Frontal cortex (tissue), 4 donors: ENCODE results near the gene MAMDC4. TPM values are rescaled to one million over a fixed set of nuclear protein-coding genes. Genes with fewer than 3 reads are reported as not detected.
"Not testable (repeated sequence)": the region's sequence is repeated elsewhere in the genome, so short reads cannot be mapped to it uniquely, and the experiment has no call there.

ENCODE experiments used
- DNase-seq, 2 donors: peaks; one replicate each; pipeline ENCODE4 v3.0.0; 2012; ENCODE audit warnings: low spot score in 2 of 2
- FAIRE-seq: peaks from 2 replicates; lab custom pipeline; 2012; peaks lifted over from hg19 to GRCh38; lab: Jason Lieb, UNC
- total RNA-seq: library from RNA; depleted of rRNA; stranded (reverse); fragments of >200 nt; gene quantifications from one replicate; pipeline ENCODE4 v1.2.3, GENCODE V29; 2014
- donor health status: control.
- donor health status: control.
- donor health status: control.

MAMDC4 gene
- total RNA-seq, 1 donor from 2014 or later, result 4.1 TPM

- no peak for FAIRE-seq
- DNase-seq, result no peak
Measured at GRCh38 chr9:136824496-136825225, 27.5 kb upstream of the MAMDC4 start.

- FAIRE-seq (no peak), DNase-seq (no peak)
Measured at GRCh38 chr9:136825295-136826187, 26.6 kb upstream of the MAMDC4 start.

- no peak for FAIRE-seq
- DNase-seq, result no peak
Measured at GRCh38 chr9:136826188-136826541, 26.0 kb upstream of the MAMDC4 start.

- no peak for FAIRE-seq
- no peak for DNase-seq
Measured at GRCh38 chr9:136826703-136827582, 25.2 kb upstream of the MAMDC4 start.

- FAIRE-seq (no peak), DNase-seq (no peak)
Measured at GRCh38 chr9:136827794-136828473, 24.2 kb upstream of the MAMDC4 start.

- DNase-seq (no peak), FAIRE-seq (no peak)
Measured at GRCh38 chr9:136828474-136829140, 23.5 kb upstream of the MAMDC4 start.

GRCh38 chr9:136829412-136829811, 22.7 kb upstream of the MAMDC4 start:
- FAIRE-seq, result no peak
- no peak for DNase-seq

GRCh38 chr9:136829981-136830885, 21.9 kb upstream of the MAMDC4 start:
- FAIRE-seq (no peak), DNase-seq (no peak)

GRCh38 chr9:136831002-136831719, 21.0 kb upstream of the MAMDC4 start:
- FAIRE-seq (no peak), DNase-seq (no peak)

GRCh38 chr9:136831720-136832104, 20.4 kb upstream of the MAMDC4 start:
- no peak for FAIRE-seq
- DNase-seq, result no peak

GRCh38 chr9:136832581-136832980, 19.6 kb upstream of the MAMDC4 start:
- DNase-seq (no peak), FAIRE-seq (no peak)

- DNase-seq, FAIRE-seq: not testable (repeated sequence)
Measured at GRCh38 chr9:136833381-136834048, 18.6 kb upstream of the MAMDC4 start.

GRCh38 chr9:136835162-136835931, 16.8 kb upstream of the MAMDC4 start:
- DNase-seq (no peak), FAIRE-seq (no peak)

GRCh38 chr9:136835932-136836904, 15.9 kb upstream of the MAMDC4 start:
- FAIRE-seq (no peak), DNase-seq (no peak)
